ENCODE results near the gene KYNU. TPM values are rescaled to one million over a fixed set of nuclear protein-coding genes. Genes with fewer than 3 reads are reported as not detected.

The KYNU gene
- total RNA-seq, 1 donor from 2014 or later, result 30.3 TPM

GRCh38 chr2:142975239-142975638 lies 97.8 kb downstream of the KYNU start:
- no peaks in the 10 kb centered on the region for H3K27me3 ChIP-seq (ENCODE audit: control insufficient read depth, insufficient read depth, low read length)
- DNase-seq (ENCODE audit: low read depth) (peak; percentile 13), FAIRE-seq (no peak)
- TF ChIP-seq, protein P1, sequence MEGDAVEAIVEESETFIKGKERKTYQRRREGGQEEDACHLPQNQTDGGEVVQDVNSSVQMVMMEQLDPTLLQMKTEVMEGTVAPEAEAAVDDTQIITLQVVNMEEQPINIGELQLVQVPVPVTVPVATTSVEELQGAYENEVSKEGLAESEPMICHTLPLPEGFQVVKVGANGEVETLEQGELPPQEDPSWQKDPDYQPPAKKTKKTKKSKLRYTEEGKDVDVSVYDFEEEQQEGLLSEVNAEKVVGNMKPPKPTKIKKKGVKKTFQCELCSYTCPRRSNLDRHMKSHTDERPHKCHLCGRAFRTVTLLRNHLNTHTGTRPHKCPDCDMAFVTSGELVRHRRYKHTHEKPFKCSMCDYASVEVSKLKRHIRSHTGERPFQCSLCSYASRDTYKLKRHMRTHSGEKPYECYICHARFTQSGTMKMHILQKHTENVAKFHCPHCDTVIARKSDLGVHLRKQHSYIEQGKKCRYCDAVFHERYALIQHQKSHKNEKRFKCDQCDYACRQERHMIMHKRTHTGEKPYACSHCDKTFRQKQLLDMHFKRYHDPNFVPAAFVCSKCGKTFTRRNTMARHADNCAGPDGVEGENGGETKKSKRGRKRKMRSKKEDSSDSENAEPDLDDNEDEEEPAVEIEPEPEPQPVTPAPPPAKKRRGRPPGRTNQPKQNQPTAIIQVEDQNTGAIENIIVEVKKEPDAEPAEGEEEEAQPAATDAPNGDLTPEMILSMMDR (IDR thresholded peaks at IDR 0.05; ENCODE audit: insufficient read depth, low read length, severe bottlenecking), result no peak
- H3K4me3 ChIP-seq (ENCODE audit: low read depth, low read length), result no peak overlapping the region
- H3K36me3 ChIP-seq (ENCODE audit: control insufficient read depth, insufficient read depth, low read length), result no peaks in the 10 kb centered on the region

- H3K36me3 ChIP-seq (ENCODE audit: control insufficient read depth, insufficient read depth, low read length), result no peaks in the 10 kb centered on the region
- H3K4me3 ChIP-seq (ENCODE audit: low read depth, low read length), result no peak overlapping the region
- H3K27me3 ChIP-seq (ENCODE audit: control insufficient read depth, insufficient read depth, low read length), result no peaks in the 10 kb centered on the region
- peak; percentile 72 for DNase-seq (ENCODE audit: low read depth)
- TF ChIP-seq, protein P1 (IDR thresholded peaks at IDR 0.05; ENCODE audit: insufficient read depth, low read length, severe bottlenecking), result peak; percentile 27
- no peak for FAIRE-seq
These were observed 103.0 kb downstream of the KYNU start for GRCh38 chr2:142980246-142981068.

DNA sequence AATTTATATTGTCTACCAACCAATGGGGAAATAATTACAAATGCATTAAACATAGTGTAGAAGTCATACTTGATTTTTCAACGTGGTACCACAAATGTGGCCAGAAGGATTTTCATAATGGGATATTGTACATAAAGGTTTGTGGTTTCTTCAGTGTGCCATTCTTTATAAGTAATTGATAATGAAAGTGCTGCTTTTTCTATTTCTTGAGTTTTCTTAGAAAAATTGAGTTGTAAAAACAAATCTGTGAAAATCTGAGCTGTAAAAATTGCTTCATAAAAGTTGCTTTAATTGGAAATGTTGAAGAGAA lies 103.6 kb downstream of the KYNU start:
- no peaks in the 10 kb centered on the region for H3K27me3 ChIP-seq (ENCODE audit: control insufficient read depth, insufficient read depth, low read length)
- DNase-seq (ENCODE audit: low read depth) (no peak), FAIRE-seq (no peak)
- TF ChIP-seq, protein P1 (IDR thresholded peaks at IDR 0.05; ENCODE audit: insufficient read depth, low read length, severe bottlenecking), result no peak
- no peak overlapping the region for H3K4me3 ChIP-seq (ENCODE audit: low read depth, low read length)
- no peaks in the 10 kb centered on the region for H3K36me3 ChIP-seq (ENCODE audit: control insufficient read depth, insufficient read depth, low read length)

DNA sequence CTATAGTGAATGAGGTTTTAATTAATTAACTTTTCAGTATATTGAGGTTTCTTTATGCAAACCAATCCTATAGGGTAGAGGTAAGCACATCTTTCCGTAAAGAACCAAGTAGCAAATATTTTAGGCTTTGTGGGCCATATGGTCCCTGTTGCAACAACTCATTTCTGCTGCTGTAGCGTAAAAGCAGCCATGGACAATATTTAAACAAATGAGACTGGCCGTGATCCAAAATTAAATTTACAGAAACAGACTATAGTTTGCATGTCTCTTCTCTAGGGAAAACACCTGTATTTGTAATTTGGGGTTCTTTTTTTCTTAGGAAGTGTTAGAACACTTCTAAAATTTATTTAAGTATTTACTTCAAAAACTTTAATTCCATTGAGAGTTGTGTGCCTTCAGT lies 104.3 kb downstream of the KYNU start:
- Histone ChIP-seq H3K27me3 (ENCODE audit: control insufficient read depth, insufficient read depth, low read length) (no peaks in the 10 kb centered on the region), H3K4me3 (ENCODE audit: low read depth, low read length) (no peak overlapping the region), H3K36me3 (ENCODE audit: control insufficient read depth, insufficient read depth, low read length) (no peaks in the 10 kb centered on the region)
- TF ChIP-seq, protein P1 (IDR thresholded peaks at IDR 0.05; ENCODE audit: insufficient read depth, low read length, severe bottlenecking), result no peak
- DNase-seq (ENCODE audit: low read depth), result no peak
- FAIRE-seq, result no peak

GRCh38 chr2:142983174-142983573 lies 105.7 kb downstream of the KYNU start:
- TF ChIP-seq, protein P1 (IDR thresholded peaks at IDR 0.05; ENCODE audit: insufficient read depth, low read length, severe bottlenecking), result no peak
- DNase-seq (ENCODE audit: low read depth), result no peak
- Histone ChIP-seq H3K4me3 (ENCODE audit: low read depth, low read length) (no peak overlapping the region), H3K36me3 (ENCODE audit: control insufficient read depth, insufficient read depth, low read length) (no peaks in the 10 kb centered on the region), H3K27me3 (ENCODE audit: control insufficient read depth, insufficient read depth, low read length) (no peaks in the 10 kb centered on the region)
- no peak for FAIRE-seq

- no peaks in the 10 kb centered on the region for H3K27me3 ChIP-seq (ENCODE audit: control insufficient read depth, insufficient read depth, low read length)
- no peak overlapping the region for H3K4me3 ChIP-seq (ENCODE audit: low read depth, low read length)
- DNase-seq (ENCODE audit: low read depth), result no peak
- TF ChIP-seq, protein P1 (IDR thresholded peaks at IDR 0.05; ENCODE audit: insufficient read depth, low read length, severe bottlenecking), result no peak
- FAIRE-seq, result no peak
- H3K36me3 ChIP-seq (ENCODE audit: control insufficient read depth, insufficient read depth, low read length), result no peaks in the 10 kb centered on the region
These were observed 107.2 kb downstream of the KYNU start for GRCh38 chr2:142984657-142985056.
